BJ (cell line): Measurements from ENCODE around the gene TMUB1. TPM values are rescaled to one million over a fixed set of nuclear protein-coding genes. Genes with fewer than 3 reads are reported as not detected.
A peak's percentile ranks its signal among the peaks of the same experiment; 100 is the strongest.

Experiments used
- CTCF ChIA-PET: fragments of 350-600 bp; formaldehyde crosslinking; extraction: SDS; loops from one replicate; lab custom pipeline; 2021; ENCODE audit warnings: antibody characterized with exemption, inconsistent platforms; lab: Yijun Ruan, JAX
- POLR2A ChIA-PET: fragments of 300-600 bp; sonication (Branson Sonifier 250); formaldehyde crosslinking; extraction: SDS; loops from one replicate; lab custom pipeline; 2021; ENCODE audit warnings: antibody characterized with exemption; lab: Charles Lee
- DNase-seq: peaks from one replicate; pipeline ENCODE4 v3.0.0-alpha.2; 2011; ENCODE audit warnings: low read depth
- H3K27me3 ChIP-seq: 2 replicates; pipeline ENCODE4 v1.6.0; 2011; ENCODE audit warnings: low read length; ENCODE audit not compliant: control insufficient read depth, insufficient read depth
- H3K36me3 ChIP-seq: 2 replicates; pipeline ENCODE4 v1.5.1; 2011; ENCODE audit warnings: low read length; ENCODE audit not compliant: control insufficient read depth, insufficient read depth
- H3K4me3 ChIP-seq: 2 replicates; pipeline ENCODE4 v1.5.1; 2011; ENCODE audit warnings: low read depth, mild to moderate bottlenecking, control low read depth, low read length
- polyA plus RNA-seq: library from polyadenylated mRNA; depleted of rRNA; stranded (reverse); fragments of >200 nt; gene quantifications from 2 replicates; pipeline ENCODE4 v1.2.3, GENCODE V29; 2011
- TF ChIP-seq, protein P1 (sequence below): IDR thresholded peaks from 2 replicates; pipeline ENCODE4 v1.5.1; 2011; ENCODE audit warnings: low read depth, mild to moderate bottlenecking, control low read depth, inconsistent platforms, low read length, moderate library complexity; ENCODE audit not compliant: insufficient read depth

The TMUB1 gene
- polyA plus RNA-seq, 1 experiment, result 27.8 TPM

GRCh38 chr7:151061213-151062110 lies 21.8 kb downstream of the TMUB1 start:
- TF ChIP-seq, protein P1, sequence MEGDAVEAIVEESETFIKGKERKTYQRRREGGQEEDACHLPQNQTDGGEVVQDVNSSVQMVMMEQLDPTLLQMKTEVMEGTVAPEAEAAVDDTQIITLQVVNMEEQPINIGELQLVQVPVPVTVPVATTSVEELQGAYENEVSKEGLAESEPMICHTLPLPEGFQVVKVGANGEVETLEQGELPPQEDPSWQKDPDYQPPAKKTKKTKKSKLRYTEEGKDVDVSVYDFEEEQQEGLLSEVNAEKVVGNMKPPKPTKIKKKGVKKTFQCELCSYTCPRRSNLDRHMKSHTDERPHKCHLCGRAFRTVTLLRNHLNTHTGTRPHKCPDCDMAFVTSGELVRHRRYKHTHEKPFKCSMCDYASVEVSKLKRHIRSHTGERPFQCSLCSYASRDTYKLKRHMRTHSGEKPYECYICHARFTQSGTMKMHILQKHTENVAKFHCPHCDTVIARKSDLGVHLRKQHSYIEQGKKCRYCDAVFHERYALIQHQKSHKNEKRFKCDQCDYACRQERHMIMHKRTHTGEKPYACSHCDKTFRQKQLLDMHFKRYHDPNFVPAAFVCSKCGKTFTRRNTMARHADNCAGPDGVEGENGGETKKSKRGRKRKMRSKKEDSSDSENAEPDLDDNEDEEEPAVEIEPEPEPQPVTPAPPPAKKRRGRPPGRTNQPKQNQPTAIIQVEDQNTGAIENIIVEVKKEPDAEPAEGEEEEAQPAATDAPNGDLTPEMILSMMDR, result no peak
- no peaks in the 10 kb centered on the region for H3K27me3 ChIP-seq
- H3K36me3 ChIP-seq, result peaks cover 17% of the 10 kb centered on the region
- H3K4me3 ChIP-seq, result peak overlapping the region; percentile 76; the same call in 1 of the 2 replicates
- CTCF ChIA-PET, result interaction anchor here (0.9 to 2.5 kb wide), 9 partner anchors 15 to 53 kb away, joined by 3 to 6 read pairs (median 3); partner anchors contain the start of gene FASTK
- no peak for DNase-seq
- POLR2A ChIA-PET, result no interaction called here

DNA sequence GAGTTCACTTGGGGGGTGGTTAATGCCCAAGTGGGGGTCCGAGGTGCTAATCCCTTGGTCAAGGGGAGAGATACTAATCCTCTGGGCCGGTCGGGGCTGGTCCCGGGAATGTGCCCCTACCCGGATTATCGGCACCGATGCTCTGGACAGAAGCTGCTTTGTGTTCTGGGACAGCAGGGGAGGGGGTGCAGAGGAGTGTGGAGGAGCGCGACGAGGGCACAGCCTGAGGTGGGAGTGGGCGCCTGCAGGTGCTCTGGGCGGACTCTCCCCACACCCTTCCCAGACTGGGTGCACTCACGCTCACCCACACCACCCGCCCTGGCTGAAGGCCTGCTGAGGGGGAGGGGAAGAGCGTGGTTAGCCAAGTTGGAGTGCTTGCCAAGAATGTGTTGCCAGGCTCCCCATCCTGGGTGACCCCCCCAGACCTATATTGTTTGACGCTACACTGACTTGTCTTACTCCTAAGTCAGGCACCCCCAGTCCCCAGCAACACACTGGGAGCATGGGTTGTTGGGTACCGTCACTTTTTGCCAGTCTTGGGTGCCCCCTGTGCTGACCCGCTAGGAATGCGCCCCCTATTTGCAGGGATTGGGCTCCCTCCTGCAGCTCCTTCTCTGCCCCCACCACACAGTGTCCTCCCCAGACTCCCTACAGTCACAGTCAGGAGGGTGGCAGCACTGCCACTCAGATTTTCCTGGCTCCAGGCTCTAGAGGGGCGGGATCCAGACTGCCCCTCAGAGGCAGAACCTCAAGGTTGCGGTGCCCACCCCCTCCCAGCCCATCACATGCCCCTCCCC lies 22.7 kb downstream of the TMUB1 start:
- CTCF ChIA-PET, result interaction anchor here (0.6 to 2.5 kb wide), 14 partner anchors 11 to 79 kb away, joined by 3 to 6 read pairs (median 3); partner anchors contain the start of gene FASTK
- Histone ChIP-seq H3K4me3 (peak overlapping the region; percentile 76), H3K27me3 (no peaks in the 10 kb centered on the region), H3K36me3 (peaks cover 13% of the 10 kb centered on the region)
- DNase-seq, result no peak
- POLR2A ChIA-PET, result no interaction called here
- TF ChIP-seq, protein P1, result no peak

DNA sequence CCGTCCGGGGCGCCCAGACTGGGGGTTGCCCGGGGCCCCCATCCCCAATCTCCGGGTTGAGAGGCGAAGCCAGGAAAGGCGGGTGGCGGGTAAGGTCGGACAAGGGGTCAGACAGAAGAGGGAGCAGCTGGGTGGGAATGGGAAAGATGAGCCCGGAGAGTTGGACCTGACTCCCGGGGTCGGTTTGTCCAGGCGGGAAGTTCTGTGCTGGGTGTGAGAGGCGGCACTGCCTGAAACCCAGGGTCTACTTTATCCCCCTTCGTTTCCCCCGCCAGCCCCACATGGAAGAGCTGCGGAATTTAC lies 23.2 kb downstream of the TMUB1 start:
- H3K4me3 ChIP-seq, result peak overlapping the region; percentile 76
- H3K27me3 ChIP-seq, result no peaks in the 10 kb centered on the region
- peaks cover 8% of the 10 kb centered on the region for H3K36me3 ChIP-seq
- ChIA-PET CTCF (interaction anchor here (0.7 to 2.5 kb wide), 8 partner anchors 11 to 79 kb away, joined by 3 to 6 read pairs (median 4); partner anchors contain the start of gene FASTK), POLR2A (no interaction called here)
- TF ChIP-seq, protein P1, result no peak
- no peak for DNase-seq

DNA sequence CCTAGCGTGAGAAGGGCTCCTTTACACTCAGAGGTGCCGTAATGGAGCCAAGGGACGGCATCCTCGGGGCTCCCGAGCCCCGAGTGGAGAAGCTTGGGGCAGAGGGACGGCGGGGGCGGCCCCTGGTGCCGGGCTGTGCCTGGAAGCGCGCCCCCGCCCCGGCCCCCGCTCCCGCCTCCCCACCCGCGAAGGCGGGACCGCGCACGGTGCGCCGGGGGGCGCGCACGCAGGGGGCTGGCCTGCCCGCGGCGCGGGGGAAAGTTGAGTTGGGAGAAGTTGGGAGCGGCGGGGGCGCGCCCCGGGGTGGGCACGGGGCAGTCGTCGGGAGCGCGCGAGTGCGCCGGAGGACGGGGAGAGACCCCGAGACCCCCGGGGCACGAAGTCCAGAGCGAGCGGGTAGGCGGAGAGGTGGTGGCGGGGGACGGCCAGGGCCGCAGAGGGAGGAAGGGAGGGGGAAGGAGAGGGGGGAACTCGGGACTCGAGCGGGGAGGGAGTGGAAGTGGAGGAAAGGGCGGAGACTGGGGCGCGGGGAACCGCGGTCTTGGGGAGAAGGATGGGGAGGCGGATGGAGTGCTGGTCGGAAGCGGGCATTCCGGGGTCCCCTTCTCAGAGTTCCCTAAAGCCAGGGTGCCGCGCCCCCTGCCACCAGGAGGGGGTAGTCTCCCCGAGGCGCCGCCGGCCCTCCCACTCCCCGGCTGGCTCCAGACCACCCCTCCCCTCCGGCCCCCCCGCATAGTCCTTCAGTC lies 23.8 kb downstream of the TMUB1 start, which contains the start of gene SLC4A2:
Gene SLC4A2 (plus strand): TSS at position 223 of the 746 bp plus-strand sequence. CDS start 2,399 bp downstream, outside the sequence.
- H3K27me3 ChIP-seq, result no peaks in the 10 kb centered on the region
- peak within 1 kb of the TSS; percentile 76 for H3K4me3 ChIP-seq
- ChIA-PET CTCF (interaction anchor here (0.7 to 2.5 kb wide), 10 partner anchors 12 to 80 kb away, joined by 3 to 7 read pairs (median 4); partner anchors contain the start of gene FASTK), POLR2A (no interaction called here)
- H3K36me3 ChIP-seq, result peaks cover 4% of the 10 kb centered on the region
- DNase-seq, result no peak
- TF ChIP-seq, protein P1, result peak; percentile 59
